SK-N-SH treated with all-trans-retinoic acid at 6 μM for 48 hours (cell line): Measurements from ENCODE around the gene PLSCR4.

Source experiments
- BACH2 ChIP-seq: fragments of 250-450 bp; sonication (Bioruptor Pico); IDR thresholded peaks from 2 replicates; pipeline ENCODE4 v1.9.0; 2021; ENCODE audit warnings: mild to moderate bottlenecking, borderline replicate concordance
- ESRRG ChIP-seq: fragments of 250-450 bp; sonication (Bioruptor Pico); IDR thresholded peaks from 2 replicates; pipeline ENCODE4 v1.6.1; 2021; ENCODE audit warnings: mild to moderate bottlenecking
- GLIS3 ChIP-seq: fragments of 250-450 bp; sonication (Bioruptor Pico); IDR thresholded peaks from 2 replicates; pipeline ENCODE4 v1.5.0; 2020; ENCODE audit warnings: mild to moderate bottlenecking, moderate library complexity
- PPARA ChIP-seq: fragments of 250-450 bp; sonication (Bioruptor Pico); IDR thresholded peaks from 2 replicates; pipeline ENCODE4 v1.5.0; 2020; ENCODE audit warnings: mild to moderate bottlenecking, borderline replicate concordance
- RARB ChIP-seq: fragments of 250-450 bp; sonication (Bioruptor Pico); IDR thresholded peaks from 2 replicates; pipeline ENCODE4 v1.8.0; 2021; ENCODE audit warnings: mild to moderate bottlenecking, moderate library complexity
- ZNF565 ChIP-seq: fragments of 450-650 bp; formaldehyde crosslinking; conservative IDR thresholded peaks from 2 replicates; pipeline ENCODE4 v1.5.0; 2020; ENCODE audit warnings: low read depth, mild to moderate bottlenecking, moderate library complexity
- ZNF8 ChIP-seq: fragments of 450-650 bp; formaldehyde crosslinking; IDR thresholded peaks from 2 replicates; pipeline ENCODE4 v1.5.0; 2020; ENCODE audit warnings: mild to moderate bottlenecking, moderate library complexity
- TF ChIP-seq, protein P1 (sequence below): fragments of 250-450 bp; sonication (Bioruptor Pico); IDR thresholded peaks from 2 replicates; pipeline ENCODE4 v1.8.0; 2020; ENCODE audit warnings: mild to moderate bottlenecking, moderate library complexity, borderline replicate concordance

DNA sequence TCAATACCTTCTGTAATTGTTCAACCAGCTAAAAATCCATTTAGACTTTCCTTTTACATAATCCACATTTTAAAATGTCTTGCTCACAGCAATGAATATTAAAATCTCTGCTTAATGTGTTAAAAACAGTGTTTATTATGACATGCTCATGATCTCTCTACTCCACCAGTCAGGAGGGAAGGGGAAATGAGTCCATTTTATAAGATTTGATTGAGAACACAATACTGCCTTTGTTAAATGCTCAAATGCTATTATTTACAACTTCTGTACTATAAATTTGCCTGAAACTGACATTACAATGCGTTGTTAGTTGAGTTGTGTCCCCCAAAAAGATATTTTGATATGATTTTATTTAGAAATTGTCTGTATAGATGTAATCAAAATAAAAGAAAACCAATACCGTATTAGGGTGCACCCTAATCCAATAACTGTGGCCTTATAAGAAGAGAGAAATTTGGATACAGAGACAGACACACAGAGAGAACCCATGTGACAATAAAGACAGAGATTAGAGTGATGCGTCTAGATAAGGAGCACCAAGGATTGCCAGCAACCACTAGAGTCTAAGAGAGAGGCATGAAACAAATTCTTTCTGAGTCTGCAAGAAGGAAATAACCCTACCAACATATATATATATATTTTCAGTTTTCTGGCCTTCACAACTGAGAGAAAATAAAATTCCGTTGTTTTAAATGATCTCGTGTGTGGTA, 9.1 kb upstream of the PLSCR4 start:
- TF ChIP-seq ZNF8 (CRISPR knock-in tag) (no peak), ESRRG (CRISPR knock-in tag) (no peak), PPARA (CRISPR knock-in tag) (no peak), RARB (CRISPR knock-in tag) (no peak), ZNF565 (no peak), GLIS3 (CRISPR knock-in tag) (no peak), BACH2 (no peak)
- TF ChIP-seq, protein P1, sequence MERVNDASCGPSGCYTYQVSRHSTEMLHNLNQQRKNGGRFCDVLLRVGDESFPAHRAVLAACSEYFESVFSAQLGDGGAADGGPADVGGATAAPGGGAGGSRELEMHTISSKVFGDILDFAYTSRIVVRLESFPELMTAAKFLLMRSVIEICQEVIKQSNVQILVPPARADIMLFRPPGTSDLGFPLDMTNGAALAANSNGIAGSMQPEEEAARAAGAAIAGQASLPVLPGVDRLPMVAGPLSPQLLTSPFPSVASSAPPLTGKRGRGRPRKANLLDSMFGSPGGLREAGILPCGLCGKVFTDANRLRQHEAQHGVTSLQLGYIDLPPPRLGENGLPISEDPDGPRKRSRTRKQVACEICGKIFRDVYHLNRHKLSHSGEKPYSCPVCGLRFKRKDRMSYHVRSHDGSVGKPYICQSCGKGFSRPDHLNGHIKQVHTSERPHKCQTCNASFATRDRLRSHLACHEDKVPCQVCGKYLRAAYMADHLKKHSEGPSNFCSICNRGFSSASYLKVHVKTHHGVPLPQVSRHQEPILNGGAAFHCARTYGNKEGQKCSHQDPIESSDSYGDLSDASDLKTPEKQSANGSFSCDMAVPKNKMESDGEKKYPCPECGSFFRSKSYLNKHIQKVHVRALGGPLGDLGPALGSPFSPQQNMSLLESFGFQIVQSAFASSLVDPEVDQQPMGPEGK (CRISPR knock-in tag): no peak
